ENCODE data around the gene ZNF547. TPM values are rescaled to one million over a fixed set of nuclear protein-coding genes. Genes with fewer than 3 reads are reported as not detected.

Gene ZNF547
- total and polyA plus RNA-seq, 2 of the 8 experiments (the other 6 are each of a cell fraction or from before 2014, with no cell fraction given) = 1.1 to 2.1 TPM

GRCh38 chr19:57410877-57411671 lies 47.7 kb downstream of the ZNF547 start, which contains the start of gene ZNF17 (continued):
- TF ChIP-seq SP2 (IDR thresholded peaks at IDR 0.05; ENCODE audit: low read length) (peak; percentile 45; the same call in 1 of the 2 replicates), EP300 (IDR thresholded peaks at IDR 0.05; ENCODE audit: borderline replicate concordance in 1 of 2, low read depth in 2 of 2, low read length in 2 of 2) (no peak), E2F6 (IDR thresholded peaks at IDR 0.05) (no peak), TCF12 (IDR thresholded peaks at IDR 0.05; ENCODE audit: low read depth, low read length) (no peak), YY1 (IDR thresholded peaks at IDR 0.05; ENCODE audit: low read depth, low read length) (peak; percentile 92), SIN3A (conservative IDR thresholded peaks at IDR 0.05 in 1 of 2, IDR thresholded peaks at IDR 0.05 in 1 of 2; ENCODE audit: low read depth in 1 of 2, low read length in 2 of 2) (peak; percentile 74 to 89; a peak in 2 of 4 replicates), TAF1 (IDR thresholded peaks at IDR 0.05; ENCODE audit: low read depth, low read length) (peak; percentile 72), SP1 (IDR thresholded peaks at IDR 0.05; ENCODE audit: low read depth, low read length) (peak; percentile 87), POU5F1 (IDR thresholded peaks at IDR 0.05; ENCODE audit: low read depth, low read length) (no peak), POLR2A (IDR thresholded peaks at IDR 0.05; ENCODE audit: control extremely low read depth in 1 of 2, low read depth in 2 of 2, low read length in 2 of 2) (peak in 1 of 2 experiments; percentile 59; a peak in 1 of 3 replicates), HDAC6 (IDR thresholded peaks at IDR 0.05; ENCODE audit: low read depth, low read length) (no peak), PHF8 (conservative IDR thresholded peaks at IDR 0.05; ENCODE audit: low read depth, low read length) (peak; percentile 64)

Data from H1 (cell line).